Activated CD8-positive, alpha-beta memory T cell treated with anti-CD3 and anti-CD28 coated beads, Interleukin-2, amount 50 U/mL, for 1 hour (primary cell): ENCODE measurements around the gene ZC3H8.

ENCODE experiments used
- DNase-seq: peaks from one replicate; pipeline ENCODE4 v3.0.0-alpha.2; 2020; ENCODE audit errors: extremely low read depth

Gene ZC3H8

DNA sequence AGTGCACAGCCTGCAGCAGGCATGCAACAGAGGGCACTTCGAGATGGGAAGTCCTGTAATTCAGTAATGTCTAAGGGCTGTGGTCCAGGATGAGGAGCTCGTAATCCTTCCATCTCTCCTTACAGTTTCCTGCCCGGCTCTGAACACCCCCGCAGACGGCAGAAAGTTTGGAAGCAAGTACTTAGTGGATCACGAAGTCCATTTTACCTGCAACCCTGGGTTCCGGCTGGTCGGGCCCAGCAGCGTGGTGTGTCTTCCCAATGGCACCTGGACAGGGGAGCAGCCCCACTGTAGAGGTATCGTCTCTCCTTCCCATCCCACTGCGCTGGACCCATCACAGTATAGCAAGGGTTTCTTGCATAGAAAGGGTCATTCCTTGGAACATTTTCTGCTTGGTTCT is 90.0 kb downstream of the ZC3H8 start:
- DNase-seq = no peak

DNA sequence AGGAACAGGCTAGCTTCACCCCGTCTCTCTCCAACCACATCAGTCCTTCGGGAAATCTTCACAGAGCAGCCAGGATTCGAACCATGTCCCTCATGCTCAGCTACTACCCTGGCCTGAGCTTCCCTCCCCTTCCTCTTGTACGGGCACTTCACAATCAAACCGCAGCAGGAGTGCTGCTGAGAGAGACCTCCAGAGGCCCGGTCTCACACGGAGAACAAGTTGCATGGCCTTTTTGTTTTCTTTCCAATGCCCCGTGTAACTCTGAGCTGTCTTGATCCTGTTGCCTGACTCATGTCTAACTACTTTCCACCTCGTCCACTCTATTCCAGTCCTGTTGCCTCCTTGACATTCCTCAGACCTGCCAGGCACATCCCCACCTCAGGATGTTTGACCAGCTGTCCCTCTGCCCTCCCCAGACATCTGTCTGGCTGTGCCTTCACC is 91.3 kb downstream of the ZC3H8 start:
- no peak for DNase-seq

- DNase-seq = no peak
Observed at GRCh38 chr2:112162956-112163355, 91.9 kb downstream of the ZC3H8 start.

DNA sequence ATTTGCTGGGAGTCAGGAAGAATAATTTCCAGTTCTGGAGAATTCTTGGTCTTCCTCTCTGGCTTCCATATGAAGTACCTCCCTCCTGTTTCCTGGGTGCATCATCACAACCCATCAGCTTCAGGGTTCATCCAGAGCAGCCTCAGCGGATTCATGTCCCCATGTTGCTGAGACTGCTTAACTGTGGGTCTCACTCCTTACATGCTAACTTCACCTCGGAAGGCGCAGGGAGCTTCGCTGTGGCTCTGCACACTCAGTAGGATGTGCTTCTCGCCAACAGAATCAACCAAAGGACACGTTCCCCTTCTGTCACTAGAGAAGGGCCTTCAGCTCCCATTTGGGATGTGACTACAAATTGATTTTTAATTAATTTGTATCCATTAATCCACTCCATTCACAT is 92.5 kb downstream of the ZC3H8 start:
- DNase-seq = no peak
